ENCODE measurements around the gene TAF9.
"Not testable (repeated sequence)": the region's sequence is repeated elsewhere in the genome, so short reads cannot be mapped to it uniquely, and the experiment has no call there.

Gene TAF9, protein sequence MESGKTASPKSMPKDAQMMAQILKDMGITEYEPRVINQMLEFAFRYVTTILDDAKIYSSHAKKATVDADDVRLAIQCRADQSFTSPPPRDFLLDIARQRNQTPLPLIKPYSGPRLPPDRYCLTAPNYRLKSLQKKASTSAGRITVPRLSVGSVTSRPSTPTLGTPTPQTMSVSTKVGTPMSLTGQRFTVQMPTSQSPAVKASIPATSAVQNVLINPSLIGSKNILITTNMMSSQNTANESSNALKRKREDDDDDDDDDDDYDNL

DNA sequence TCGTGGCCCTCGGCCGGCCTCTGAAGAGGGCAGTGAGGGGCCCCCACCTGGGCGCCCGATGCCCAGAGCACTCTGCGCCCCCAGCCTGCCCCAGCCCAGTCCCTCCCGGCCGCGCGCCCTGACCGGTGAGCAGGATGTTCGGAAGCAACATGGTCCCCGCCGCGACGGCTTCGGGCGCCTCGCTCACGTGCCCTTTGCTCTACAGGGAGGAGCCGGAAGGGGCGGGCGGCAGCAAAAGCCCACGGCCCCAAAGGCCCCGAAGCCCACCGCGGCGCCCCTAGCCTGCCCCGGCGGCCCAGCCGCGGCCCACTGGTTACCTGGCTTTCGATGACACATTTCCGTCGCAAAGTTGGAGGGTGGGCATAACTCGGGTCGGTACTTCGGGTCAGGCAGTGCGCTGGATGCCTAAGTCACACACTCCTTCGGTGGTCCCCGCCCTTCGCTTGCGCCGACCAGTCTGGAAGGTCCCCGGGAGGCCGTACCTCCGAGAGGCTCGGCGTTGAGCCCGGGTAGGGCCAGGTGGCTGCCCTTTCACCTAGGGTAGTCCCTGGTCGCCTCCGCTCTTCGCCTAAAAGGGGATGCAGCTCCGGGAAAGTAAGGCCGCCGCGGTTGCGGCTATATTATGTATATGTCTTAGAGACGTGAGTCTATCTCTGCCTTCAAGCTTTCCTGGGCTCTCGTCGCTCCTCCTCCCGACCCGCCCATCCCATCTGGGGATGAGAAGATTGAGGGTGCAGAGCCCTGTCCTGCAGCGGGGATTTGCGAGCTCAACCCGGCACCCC, at the start of gene TAF9, which contains the start of the genes AK6 and RAD17:
Gene TAF9 (minus strand): TSS at position 181 of the 782 bp plus-strand sequence. CDS start 3,783 bp downstream, outside the sequence.
Gene AK6 (minus strand): TSS at position 181 of the 782 bp plus-strand sequence. CDS start 30 bp downstream, at position 151.
Gene RAD17 (plus strand): TSS at position 479 of the 782 bp plus-strand sequence. CDS start 2,391 bp downstream, outside the sequence.
- DNase-seq: peak; percentile 91

DNA sequence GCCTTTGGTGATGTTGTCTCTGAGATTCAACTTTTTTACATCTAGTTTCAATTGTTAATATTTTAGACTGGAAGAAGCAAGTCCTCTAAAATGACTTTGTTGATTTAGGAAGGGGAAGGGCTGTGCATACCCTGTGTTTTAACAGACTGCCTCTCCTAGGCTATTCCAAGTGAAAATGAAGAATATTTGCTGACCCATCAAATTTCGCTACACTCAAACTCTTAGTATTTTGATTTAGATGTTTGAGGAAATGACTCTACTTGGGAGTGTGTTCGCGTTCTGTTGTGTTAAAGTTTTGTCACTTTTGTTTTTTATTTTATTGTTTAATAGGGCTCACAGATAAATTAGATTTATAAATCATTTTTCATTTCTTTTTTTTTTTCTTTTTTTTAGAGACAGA, 49.2 kb upstream of the TAF9 start:
- DNase-seq: no peak

DNA sequence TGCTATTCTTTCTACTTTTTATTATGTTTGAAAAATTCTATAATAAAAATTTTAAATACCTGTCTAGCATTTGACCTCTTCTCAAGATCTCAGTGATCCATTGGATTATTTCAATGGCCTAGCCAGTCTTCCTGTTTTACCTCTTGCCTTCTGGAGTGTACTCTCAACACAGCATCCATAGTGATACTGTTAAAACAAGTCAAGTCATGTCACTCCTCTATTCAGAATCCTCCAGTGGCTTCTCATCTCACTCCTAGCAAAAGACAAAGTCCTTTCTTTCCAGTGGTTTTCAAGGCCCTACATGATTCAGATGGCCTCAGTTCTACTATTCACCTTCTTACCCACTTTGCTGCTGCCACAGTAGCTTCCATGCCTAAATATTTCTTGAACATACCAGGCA, 47.4 kb upstream of the TAF9 start:
- DNase-seq: no peak

DNA sequence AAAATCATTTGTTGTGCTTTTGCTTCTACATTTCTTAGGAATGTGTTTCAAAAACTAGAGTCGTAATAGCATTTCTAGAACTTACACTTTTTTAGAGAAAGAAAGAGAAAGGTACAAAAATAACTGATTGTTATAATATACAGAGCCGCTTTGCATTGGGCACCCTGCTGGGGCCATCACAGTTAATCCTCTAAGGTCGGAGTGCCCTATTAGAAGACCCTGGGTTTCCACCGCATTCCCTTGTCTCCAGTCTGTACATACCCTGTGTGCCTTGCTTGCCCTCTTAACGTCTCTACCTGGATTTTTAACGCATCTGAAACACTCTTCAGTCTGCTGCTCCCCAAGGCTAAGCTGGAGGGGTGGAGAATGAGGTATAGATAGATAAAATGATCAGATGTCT, 46.9 kb upstream of the TAF9 start:
- DNase-seq: no peak

DNA sequence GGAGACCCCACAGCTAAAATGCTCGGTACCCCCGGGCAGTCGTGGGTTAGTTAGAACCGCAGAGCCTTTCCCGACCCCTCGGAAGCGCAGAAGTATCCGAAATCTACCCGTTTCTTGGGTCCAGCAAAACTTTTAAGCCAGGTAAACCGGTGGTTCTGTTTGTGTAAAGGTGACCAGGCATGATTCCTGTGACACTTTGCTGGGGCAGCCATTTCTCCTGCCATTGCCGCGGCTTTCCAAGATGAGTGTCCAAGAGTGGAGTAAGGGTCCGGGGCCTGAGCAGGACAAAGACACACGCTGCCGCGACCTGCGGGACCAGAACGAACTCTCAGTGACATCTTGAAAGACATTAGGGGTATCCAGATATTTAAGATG, 46.3 kb upstream of the TAF9 start:
- no peak for DNase-seq

DNA sequence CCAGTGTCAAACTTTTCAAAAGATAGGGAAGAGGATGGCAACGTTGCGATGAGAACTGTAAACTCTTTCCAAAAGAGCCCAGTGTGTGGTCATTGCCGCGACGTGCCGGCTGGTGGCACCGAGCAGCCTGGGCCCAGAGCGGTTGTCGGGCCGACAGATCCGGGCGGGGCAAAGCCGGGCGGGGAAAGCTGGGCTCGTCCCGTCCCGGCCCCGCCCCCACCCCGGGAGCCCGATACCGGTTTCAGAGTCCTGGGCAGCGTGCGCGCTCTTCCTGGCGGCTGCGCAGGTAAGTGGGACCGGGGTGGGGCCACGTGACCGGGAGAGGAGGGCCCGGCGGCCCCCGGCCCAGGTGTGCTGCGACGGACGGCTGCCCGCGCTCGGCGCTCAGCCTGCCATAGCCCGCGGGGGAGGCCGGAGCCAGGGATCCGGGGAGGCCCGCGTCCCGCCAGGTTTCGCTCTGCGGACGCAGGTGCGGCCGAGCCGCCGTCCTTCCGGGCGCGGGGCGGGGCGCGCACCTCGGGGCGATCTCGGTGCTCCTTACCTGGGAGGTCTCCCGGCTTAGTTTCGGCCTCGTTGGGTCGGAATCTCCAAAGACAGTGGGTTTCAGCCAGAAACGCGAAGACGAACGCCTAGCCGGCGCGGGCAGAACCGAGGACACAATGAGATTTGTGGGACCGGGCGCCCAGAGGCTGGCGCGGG, 45.7 kb upstream of the TAF9 start, which contains the start of gene MARVELD2:
Gene MARVELD2 (plus strand): TSS at position 232 of the 699 bp plus-strand sequence. CDS start 4,270 bp downstream, outside the sequence.
- peak; percentile 39 for DNase-seq

DNA sequence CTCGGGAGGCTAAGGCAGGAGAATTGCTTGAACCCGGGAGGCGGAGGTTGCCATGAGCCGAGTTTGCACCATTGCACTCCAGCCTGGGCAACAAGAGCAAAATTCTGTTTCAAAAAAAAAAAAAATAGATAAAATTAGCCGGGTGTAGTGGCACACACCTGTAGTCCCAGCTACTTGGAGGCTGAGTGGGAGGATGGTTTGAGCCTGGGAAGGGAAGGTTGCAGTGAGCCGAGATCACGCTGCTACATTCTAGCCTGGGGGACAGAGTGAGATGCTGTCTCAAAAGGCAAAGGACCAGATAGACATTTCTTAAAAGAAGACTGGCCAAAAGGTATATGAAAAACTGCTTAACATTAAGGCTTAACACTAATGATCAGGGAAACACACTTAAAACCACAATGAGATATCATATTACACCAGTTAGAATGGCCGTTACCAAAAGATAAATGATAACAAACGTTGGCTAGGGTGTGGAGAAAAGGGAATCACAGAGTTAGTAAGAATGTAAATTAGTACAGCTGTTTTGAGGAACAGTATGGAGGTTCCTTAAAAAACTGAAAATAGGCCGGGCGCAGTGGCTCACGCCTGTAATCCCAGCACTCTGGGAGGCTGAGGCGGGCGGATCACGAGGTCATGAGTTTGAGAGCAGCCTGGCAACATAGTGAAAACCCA, 35.5 kb upstream of the TAF9 start:
- DNase-seq: no peak

DNA sequence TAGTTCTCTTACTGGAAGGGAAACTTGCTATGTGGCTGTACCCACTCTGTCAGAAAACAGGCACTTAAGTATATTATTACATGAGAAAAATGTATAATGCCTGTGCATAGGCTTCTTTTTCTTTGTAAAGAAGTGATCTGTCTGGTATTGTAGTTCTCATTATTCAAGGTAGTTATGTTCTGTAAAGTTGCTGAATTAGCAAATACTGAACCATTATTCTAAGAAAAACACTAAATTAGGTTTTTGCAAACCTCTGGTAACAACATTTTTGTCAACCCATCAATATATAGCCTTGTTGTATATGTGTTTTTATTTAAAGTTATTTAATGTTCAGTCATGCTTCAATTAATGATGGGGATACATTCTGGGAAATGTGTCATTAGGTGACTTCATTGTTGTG, 9.1 kb upstream of the TAF9 start:
- no peak for DNase-seq

DNA sequence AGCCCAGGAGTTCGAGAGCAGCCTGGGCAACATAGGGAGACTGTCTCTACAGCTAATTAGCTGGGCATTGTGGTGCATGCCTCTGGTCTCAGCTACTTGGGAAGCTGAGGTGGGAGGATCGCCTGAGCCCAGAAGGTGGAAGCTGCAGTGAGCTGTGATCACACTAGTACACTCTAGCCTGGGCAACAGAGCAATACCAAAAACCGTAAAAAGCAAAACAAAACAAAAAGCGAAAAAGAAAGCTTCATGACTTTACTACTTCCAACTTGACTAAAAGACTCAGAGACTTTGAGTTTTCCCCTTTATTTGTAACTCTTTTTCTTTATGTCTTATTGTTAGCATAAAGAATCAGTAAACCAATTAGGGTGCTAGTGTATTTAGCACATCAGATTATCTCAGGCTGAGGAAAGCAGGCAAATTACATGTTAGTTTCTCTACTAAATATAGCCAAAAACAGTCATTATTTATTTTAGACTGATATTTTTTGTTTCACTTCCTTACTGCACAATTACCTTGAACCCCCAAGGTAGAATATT, 5.7 kb upstream of the TAF9 start:
- no peak for DNase-seq

DNA sequence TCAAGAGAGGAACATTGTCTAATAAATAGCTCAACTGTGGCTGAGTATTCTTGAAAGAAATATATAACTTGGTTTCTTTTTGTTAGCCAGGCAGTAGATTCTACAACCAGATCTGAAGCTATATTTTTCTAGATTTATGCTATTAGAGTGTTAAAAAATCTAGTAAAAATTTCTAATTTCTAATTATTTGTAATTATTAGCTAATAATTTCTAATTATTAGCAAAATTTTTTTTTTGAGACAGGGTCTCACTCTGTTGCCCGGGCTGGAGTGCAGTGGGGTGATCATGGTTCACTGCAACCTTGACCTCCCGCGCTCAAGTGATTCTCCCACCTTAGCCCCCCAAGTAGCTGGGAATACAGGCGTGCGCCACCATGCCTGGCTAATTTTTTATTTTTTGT, 3.1 kb upstream of the TAF9 start:
- DNase-seq: no peak

DNA sequence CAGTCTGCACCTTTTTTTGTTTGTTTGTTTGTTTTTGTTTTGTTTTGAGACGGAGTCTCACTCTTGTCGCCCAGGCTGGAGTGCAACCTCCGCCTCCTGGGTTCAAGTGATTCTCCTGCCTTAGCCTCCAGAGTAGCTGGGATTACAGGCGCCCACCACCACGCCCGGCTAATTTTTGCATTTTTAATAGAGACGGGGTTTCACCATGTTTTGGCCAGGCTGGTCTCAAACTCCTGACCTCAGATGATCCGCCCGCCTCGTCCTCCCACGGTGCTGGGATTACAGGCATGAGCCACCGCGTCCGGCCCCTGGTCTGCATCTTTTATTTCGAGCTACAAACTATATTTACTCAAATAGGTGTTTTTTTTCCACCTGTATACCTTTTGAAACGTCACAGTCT, 1.0 kb upstream of the TAF9 start:
- not testable (repeated sequence) for DNase-seq

DNA sequence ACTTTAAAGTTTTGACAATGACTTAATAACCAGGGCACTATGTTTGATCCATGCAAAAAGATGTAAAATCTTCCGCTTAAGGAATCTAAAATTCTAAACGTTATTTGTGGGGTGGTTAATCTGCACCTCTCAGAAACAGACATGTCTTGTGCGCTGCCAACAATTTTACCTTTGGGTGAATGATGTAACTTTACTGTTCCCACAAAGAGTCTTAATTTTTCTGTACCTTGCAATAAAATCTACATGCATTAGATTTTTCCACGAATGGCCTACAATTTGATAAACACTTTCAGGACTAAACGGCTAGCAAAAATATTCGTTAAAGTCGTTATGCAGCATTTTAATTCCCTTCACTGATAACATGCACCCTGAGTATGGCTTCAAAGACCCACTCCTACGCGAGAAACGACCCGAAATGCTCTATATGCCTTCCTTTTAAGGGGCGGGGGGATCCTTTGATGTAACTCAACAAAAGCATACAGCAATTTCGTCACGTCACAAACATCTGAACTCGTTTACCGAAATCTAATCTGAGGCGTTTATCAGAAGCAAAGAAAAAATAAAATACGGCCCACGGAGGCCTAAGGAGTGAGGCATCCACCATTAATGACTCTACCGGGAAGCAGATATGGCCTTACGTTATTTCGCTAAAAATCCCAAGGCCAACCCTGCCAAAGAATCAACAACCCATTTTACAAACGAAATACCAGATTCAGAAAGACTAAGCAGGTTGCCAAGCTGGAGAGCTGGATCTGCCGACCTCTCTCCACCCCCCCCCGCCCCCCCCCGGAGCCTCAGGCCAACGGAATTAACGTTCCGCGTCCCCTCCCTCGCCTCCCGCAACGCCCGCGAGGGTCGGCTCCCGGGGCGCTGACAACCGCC, 621 bp downstream of the TAF9 start:
- peak; percentile 51 for DNase-seq

DNA sequence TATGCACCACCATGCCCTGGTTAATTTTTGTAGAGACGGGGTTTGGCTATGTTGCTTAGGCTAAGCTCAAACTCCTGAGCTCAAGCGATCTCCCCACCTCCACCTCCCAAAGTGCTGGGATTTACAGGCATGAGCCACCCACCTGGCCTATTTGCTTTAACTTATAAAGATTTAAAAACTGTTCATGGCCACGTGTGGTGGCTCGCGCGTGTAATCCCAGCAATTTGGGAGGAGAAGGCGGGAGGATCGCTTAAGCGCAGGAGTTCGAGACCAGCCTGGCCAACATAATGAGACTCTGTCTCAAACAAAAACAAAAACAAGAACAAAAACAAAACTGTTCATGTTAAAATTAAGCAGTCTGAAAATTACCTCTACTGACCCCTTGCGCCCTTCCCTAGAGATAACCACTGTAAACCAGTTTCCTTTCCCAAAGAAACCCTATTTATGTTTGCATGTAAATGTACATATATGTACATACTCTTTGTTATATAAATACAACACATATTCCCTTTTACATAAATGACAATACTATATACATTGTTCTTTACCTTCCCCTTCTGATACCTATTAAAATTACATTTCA, 1.5 kb downstream of the TAF9 start:
- DNase-seq: no peak

DNA sequence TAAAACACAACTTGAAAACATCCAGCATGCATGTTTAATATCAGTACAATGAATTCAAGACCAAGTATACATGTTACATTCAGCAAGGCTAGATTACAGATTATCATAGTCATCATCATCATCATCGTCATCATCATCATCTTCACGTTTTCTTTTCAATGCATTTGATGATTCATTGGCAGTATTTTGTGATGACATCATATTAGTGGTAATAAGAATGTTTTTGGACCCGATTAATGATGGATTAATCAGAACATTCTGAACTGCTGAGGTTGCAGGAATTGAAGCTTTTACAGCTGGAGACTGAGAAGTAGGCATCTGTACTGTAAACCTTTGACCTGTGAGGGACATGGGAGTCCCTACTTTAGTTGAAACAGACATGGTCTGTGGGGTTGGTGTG, 4.5 kb downstream of the TAF9 start:
- no peak for DNase-seq

DNA sequence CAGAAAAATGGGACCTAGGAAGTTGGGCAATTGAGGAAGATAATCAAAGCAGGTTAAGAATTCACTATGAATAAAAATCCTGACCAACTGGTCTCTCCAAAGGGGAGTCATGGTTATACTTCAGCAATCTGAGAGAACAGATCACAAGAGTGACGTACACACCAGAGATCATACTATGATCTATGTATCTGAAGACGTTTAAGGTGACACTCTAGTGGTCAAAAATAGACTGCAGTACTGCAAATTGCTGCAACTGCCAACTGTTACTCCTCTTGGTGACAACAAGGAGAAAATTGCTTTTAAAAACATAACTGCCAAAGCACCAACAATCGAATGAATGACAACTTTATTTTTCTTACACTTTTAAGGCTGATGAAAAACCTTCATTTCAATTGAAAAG, 4.9 kb downstream of the TAF9 start:
- DNase-seq: peak; percentile 37

DNA sequence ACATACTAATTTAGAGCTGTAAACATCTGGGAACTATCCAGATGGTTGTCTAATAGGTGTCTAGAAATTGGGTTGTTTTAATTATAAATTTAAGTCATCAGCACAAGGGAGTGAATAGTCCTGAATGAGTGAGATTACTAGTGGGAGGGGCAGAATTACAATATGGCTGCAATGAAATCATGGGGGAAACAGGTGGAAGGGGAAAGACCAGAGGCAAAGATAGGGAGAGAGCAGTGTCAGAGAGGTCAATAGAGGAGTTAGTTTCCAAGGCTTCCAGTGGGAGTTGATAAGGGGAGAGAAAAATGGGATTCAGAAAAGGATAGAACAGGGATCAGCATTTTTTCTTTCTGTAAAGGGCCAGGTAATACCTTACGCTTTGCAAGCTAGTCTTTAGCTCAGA, 8.9 kb downstream of the TAF9 start:
- no peak for DNase-seq

DNA sequence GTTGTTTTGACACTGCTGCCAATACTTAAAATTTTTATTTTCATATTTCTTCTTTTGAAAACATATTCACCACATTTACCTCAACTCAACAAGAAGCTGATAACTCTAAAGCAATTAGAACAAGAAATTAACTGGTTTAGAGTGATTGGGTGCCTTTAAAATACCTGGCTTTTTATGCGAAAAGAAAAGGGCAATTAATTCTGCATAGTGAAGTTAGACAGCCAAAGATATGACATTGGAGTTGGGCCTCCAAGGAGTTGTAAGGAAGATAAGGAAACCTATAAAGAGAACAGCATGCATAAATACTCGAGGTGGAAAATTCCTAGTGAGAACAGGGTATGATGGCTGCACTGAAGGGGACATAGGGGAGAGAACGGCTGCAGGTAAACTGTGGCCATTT, 9.6 kb downstream of the TAF9 start:
- DNase-seq: no peak

DNA sequence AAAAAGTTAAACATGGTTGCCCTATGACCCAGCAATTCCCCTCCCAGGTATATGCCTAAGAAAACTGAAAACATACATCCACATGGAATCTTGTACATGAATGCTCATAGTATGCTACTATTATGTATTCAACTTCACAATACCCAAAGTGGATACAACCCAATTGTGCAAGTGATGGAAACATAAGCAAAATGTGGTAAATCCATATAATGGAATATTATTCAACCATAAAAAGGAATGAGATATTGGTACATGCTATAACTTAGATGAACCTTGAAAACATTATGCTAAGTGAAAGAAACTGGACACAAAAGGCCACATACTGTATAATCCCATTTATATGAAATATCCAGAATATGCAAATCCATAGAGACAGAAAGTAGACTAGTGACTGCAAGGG, 18.7 kb downstream of the TAF9 start:
- no peak for DNase-seq

DNA sequence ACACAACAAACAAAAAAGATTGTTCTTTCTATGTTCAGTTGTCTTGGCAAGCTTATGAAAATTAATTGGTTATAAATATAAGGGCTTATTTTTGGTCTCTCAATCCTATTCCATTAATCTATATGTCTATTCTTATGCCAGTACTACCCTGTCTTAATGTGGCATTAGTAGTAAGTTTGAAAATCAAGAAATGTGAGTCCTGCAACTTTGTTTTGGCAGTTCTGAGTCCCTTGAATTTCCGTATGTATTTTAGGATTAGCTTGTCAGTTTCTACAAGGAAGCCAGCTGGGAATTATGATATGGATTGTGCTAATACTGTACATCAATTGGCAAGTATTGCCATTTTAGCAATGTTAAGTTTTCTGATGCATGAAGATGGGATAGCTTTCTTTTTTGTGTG, 26.2 kb downstream of the TAF9 start:
- no peak for DNase-seq

DNA sequence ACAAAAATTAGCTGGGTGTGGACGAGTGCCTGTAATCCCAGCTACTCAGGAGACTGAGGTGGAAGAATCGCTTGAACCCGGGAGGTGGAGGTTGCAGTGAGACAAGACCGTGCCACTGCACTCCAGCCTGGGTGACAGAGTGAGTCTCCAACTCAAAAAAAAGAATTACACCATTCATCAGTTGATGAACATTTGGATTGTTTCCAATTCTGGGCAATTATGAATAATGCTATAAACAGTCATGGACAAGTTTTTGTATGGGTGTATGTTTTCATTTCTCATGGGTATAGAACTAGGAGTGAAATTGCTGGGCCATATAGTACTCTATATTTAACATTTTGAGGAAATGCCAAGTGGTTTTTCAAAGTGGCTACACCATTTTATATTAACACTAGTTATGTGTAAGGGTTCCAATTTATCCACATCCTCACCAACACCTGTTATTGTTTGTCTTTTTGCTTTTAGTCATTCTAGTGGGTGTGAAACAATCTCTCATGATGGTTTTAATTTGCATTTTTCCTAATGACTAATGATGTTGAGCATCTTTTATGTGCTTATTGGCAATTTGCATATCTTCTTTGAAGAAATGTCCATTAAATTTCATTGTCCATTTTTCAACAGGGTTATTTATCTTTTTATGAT, 27.7 kb downstream of the TAF9 start:
- DNase-seq: no peak

Measured in CD4-positive, alpha-beta T cell treated with Interleukin-17A for 1 hour (primary cell).